ENCODE measurements around the gene TFAP2A. TPM values are rescaled to one million over a fixed set of nuclear protein-coding genes. Genes with fewer than 3 reads are reported as not detected.

TFAP2A gene
- total RNA-seq, 1 experiment from 2014 or later = 26.6 TPM

DNA sequence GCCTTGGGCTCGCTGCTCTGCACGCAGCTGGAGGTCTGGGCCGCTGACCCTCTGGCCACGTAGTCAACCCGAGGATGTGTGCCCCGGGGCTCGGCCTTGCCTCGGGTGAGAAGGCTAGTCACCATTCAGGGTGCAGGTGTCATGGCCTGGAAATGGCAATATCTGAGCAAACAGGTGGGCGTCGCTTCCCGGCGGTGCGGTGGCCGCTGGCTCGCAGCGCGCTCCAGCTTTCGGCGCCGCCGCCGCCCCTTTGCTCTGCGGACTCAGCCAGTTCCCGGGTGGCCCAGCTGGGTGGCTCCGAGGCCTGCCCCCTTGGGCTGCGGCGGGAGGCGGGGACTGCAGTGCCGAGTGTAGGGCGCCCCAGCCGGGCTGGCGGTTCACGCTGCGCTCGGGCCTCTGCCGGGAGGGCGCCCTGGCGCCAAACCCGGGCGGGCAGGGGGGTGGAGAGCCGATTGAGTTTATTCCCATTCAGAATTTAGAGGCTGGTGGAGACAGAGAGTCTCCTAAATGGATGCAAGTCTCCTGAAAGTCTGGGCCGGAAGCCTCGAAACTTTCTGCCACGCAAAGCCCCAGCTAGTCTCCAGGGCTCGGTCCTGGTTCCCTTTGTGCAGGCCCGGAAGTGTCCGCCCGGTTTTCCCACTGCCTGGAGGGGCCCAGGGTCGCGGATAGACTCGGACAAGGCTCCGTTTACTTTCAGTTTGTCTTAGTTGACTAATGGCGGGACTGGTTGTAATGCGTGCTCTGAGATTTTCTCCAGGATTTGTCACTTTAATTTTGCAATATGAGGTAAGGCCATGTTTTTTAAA, 11.3 kb upstream of the TFAP2A start:
- peak; percentile 75 for DNase-seq (ENCODE audit: low read depth)

GRCh38 chr6:10425176-10425974, 10.5 kb upstream of the TFAP2A start:
- no peak for DNase-seq (ENCODE audit: low read depth)

DNA sequence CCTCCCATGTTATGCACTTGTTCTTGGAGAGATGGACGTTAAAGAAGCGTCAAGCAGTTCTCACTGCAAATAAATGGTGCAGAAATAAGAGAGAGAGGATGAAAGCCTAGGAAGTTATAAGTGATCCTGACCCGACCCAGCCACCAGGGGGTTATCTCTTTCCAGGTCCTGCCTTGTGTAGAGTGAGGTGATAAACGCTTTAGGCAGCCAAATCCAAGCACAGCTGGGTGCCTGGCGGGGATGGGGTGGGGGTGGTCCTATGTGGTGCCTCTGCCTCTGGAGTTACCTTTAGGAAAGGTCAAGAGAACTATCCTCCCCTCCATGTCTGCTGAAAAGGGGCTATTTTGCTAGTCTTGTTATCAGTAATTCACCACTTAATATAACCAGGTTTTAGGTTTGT, 9.2 kb upstream of the TFAP2A start:
- no peak for DNase-seq (ENCODE audit: low read depth)

DNA sequence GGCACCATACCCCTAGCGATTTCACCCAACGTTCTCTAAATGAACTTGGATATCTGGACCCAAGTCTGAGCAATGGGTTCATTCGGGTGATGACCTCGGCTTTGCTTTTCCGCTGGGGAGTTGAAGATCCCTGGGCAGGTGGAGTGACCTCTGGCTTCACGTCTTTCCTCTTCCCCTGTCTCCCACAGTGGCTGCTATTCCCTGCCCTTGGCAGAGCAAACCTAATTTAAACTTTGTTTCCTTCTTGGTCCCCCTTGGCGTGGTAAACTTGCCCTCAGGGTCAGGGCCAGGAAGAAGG, 7.8 kb upstream of the TFAP2A start:
- no peak for DNase-seq (ENCODE audit: low read depth)

DNA sequence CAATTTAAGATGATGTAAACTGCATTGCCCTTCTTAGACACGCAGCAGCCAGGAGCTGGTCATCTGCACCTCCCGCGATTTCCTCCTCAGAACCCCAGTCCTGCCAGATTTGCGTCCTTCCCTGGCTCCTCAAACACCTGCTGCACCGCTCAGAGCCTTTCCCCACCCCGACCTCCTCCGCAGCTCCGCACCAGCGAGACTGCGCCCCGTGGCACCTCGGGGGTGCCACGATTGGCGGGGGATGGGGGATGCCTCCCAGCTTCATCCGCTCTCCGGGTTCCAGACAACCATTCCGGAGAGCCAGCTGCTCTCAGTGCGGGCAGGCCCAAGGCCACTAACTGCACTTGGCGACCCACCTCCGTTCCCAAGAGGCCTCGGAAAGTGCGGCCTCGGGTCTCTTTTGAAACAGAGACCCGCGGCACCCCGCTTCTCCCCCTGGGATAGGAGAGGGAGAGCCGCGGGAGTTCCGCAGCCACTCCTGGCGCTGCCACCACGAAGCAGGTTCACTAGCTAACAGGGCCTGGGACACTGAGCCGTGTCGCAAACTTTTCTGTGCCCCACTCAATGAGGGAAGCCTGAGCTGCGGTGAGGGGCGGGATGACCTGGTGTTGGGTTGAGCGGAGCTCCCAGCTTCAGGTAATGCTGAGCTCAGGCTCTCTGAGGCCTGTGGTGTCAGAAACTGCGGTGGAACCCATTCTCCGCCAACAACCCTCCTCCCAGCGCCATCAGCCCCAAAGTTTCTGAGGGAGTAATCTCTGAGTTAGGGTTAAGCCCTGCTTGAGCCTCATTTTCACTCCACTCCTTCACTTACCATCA, 7.3 kb upstream of the TFAP2A start:
- no peak for DNase-seq (ENCODE audit: low read depth)

GRCh38 chr6:10421158-10421920, 6.5 kb upstream of the TFAP2A start:
- no peak for DNase-seq (ENCODE audit: low read depth)

GRCh38 chr6:10420546-10421157, 5.8 kb upstream of the TFAP2A start:
- DNase-seq (ENCODE audit: low read depth) = no peak

- DNase-seq (ENCODE audit: low read depth) = no peak
Measured at GRCh38 chr6:10419749-10420545, 5.1 kb upstream of the TFAP2A start.

GRCh38 chr6:10418862-10419748, 4.2 kb upstream of the TFAP2A start:
- no peak for DNase-seq (ENCODE audit: low read depth)

- no peak for DNase-seq (ENCODE audit: low read depth)
Measured at GRCh38 chr6:10418361-10418861, 3.5 kb upstream of the TFAP2A start.

- no peak for DNase-seq (ENCODE audit: low read depth)
Measured at GRCh38 chr6:10417681-10418104, 2.8 kb upstream of the TFAP2A start.

DNA sequence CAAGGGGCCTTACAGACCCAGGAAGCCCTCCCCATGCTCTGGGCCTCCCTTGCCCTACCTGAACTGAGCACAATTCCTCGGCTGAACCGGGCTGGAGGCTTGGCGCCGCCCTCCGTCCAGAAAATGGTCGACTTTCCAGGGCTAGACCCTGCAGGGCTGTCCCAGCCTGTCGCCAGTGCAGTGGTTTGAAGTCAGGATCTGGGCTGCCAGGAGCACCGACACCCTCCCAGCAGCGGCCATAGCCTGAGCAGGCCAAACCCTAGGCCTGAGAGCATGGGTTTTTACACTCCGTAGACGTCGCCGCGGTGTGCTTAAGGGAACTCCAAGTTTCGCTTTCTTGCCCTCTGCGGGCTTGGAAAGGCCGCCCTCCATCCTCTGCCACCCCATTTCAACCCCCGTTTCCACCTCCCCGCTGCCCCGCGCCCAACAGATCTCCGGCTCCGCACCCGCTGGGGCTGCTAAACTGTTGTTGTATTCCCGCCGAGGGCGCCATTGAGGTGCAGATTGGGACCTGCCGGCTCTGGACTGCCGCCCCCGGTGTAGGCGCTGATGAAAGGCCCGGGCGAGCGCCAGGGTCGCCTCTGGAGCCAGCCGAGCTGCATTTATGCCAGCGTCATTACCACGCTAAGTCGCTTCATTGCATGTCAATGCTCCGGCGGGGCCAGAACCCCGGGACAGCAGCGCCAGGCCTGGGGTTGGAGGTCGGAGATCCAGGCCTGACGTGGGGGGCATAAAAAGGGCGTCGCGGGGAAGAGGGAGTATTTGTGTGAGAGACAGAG, 2.2 kb upstream of the TFAP2A start:
- DNase-seq (ENCODE audit: low read depth) = no peak

DNA sequence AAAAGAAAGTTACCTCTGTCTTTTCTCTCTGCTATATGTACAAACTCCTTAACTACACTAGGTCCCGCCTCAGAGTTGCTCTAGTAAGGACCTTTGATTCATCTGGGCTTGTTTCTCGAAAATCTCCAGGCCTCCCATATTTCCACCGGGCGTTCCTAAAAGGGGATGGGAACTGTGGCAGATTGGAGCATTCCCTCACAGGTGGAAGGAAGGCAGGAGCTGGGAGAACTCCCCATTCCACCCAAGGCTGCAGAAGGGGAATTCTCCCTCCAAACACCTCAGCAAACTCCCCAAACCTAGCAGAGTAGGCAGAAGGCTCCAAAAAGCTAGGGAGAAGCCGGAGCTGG, 1.6 kb upstream of the TFAP2A start:
- no peak for DNase-seq (ENCODE audit: low read depth)

DNA sequence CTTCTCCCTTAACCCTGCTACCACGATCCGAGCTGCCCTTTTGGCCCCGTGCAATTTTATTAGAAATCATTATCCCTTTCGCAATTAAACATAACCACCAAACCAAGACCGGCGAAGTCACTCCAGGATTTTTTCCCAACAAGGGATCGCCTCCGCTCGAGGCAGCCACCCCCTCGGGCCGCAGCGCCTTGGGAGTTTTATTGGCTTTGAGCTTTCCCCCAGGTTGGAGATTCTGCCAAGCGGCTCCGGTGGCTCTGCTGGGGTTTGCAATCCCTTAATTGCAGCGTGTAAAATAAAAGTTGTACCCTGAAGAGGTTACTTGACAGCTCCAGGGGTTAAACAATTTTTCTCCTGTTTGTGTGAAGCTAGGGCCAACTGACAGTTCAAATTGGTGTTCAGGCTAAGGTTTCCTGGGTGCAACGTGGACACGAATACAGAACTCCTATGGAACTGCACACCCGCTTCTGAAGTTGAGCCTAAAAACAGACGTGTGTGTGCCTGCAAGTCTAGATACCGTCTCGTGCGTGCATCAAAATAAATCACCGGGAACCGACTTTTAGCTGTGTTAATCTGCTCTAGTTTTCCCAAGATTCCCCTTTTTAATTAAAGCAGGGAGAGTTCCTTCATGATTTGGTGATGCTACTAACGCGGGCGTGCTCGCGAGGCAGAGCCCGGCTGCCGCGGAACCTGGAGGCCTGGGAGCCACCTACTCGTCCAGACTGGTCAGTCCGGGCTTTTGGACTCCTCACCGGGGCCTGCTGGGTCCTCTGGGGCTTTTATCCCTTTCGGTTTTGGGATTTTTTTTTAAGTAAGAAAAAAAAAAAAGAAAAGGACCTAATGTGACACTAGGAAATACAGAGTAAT, 975 bp upstream of the TFAP2A start:
- no peak for DNase-seq (ENCODE audit: low read depth)

- DNase-seq (ENCODE audit: low read depth) = peak; percentile 81
Measured at GRCh38 chr6:10413850-10414738, 780 bp downstream of the TFAP2A start.

DNA sequence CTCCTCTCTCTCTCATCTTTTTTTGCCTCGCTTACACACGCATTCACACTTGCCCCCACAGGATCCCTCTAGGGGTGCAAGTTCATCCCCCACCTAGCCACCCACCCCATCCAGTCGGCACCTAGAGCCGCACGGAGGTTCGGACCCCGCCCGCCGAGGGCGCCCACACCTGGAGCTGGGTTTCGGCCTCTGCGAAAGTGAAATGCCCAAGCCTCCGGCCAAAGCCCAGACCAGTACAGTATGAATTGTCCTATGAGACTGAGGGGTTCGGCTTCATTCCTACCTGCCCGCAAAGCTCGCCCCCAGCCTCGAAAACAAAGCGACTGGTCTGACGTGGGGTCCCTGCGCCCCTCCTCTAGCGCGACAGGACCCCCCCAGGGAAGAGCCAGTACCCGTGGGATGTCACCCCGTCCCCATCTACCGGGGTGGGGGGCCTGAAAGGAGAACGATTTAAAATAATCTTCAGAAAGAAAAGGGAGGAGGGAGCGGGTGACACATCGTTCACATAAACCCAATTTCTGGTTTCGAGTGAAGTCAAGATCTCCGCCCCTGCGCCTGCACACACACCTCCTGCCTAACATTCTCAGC, 1.5 kb downstream of the TFAP2A start:
- DNase-seq (ENCODE audit: low read depth) = peak; percentile 48

Measured in M059J (cell line).